ENCODE results near the gene ANKFN1. TPM values are rescaled to one million over a fixed set of nuclear protein-coding genes. Genes with fewer than 3 reads are reported as not detected.
"Not testable (repeated sequence)": the region's sequence is repeated elsewhere in the genome, so short reads cannot be mapped to it uniquely, and the experiment has no call there.

Gene ANKFN1
- total and polyA plus RNA-seq, 8 donors = 0.05 to 0.20 (median 0.12) TPM; not detected in 4

DNA sequence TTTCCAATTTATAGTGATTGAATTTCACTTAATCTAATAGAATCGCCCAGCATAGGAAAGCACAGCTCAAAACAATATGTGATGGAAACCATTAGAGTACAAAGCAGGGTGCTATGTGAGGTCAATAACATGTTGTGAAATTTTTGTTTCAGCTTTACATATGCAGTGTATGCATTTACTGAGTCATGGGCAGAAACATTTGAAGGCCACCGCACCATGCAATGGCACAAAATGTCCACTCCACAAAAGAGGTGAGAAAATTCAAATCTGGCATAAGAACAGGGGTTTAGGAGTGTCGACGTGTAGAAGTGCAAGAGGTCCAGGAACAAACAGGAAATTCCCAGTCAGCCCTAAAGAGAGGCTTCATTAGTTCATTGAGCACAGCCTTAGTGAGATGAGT is 131.2 kb downstream of the ANKFN1 start:
- H3K9me3 ChIP-seq = no peaks in the 10 kb centered on the region
- TF ChIP-seq, protein P1, sequence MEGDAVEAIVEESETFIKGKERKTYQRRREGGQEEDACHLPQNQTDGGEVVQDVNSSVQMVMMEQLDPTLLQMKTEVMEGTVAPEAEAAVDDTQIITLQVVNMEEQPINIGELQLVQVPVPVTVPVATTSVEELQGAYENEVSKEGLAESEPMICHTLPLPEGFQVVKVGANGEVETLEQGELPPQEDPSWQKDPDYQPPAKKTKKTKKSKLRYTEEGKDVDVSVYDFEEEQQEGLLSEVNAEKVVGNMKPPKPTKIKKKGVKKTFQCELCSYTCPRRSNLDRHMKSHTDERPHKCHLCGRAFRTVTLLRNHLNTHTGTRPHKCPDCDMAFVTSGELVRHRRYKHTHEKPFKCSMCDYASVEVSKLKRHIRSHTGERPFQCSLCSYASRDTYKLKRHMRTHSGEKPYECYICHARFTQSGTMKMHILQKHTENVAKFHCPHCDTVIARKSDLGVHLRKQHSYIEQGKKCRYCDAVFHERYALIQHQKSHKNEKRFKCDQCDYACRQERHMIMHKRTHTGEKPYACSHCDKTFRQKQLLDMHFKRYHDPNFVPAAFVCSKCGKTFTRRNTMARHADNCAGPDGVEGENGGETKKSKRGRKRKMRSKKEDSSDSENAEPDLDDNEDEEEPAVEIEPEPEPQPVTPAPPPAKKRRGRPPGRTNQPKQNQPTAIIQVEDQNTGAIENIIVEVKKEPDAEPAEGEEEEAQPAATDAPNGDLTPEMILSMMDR (IDR thresholded peaks at IDR 0.05) = no peak
- ATAC-seq (no peak), DNase-seq (no peak), FAIRE-seq (no peak)
- 49% methylated on average over 4 of the region's 4 CpGs for WGBS, 2 donors
- no peaks in the 10 kb centered on the region for H3K4me1 ChIP-seq
- no peaks in the 10 kb centered on the region for H3K36me3 ChIP-seq
- no peak overlapping the region for H3K4me3 ChIP-seq
- H3K27me3 ChIP-seq = no peaks in the 10 kb centered on the region
- intact Hi-C loops (cut with DNase I) = no loop called here
- H3K27ac ChIP-seq = no peak overlapping the region

DNA sequence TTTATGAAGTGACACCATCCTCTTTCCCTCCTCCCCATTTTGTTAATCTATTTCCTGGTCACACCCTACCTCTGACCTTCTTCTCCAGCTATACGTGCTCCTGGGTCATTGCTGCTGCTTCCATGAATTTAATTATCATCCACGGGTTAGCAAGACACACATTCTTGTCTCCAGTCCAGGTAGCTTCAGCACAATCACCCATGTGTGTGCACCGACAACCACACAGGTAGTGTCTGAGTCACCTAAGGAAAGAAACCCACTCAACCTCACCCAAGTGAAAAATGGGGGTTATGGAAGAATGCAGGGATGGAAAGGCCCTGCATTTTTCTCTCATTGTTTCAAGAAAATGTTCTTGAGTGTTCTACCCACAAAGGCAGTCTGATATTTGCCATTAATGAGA is 135.5 kb downstream of the ANKFN1 start:
- H3K27ac ChIP-seq; intact Hi-C loops (cut with DNase I); ATAC-seq; DNase-seq; H3K9me3 ChIP-seq; FAIRE-seq; H3K36me3 ChIP-seq; H3K27me3 ChIP-seq; H3K4me1 ChIP-seq; H3K4me3 ChIP-seq: not testable (repeated sequence)
- 63 to 65% methylated on average over 3 of the region's 3 CpGs for WGBS, 2 donors

DNA sequence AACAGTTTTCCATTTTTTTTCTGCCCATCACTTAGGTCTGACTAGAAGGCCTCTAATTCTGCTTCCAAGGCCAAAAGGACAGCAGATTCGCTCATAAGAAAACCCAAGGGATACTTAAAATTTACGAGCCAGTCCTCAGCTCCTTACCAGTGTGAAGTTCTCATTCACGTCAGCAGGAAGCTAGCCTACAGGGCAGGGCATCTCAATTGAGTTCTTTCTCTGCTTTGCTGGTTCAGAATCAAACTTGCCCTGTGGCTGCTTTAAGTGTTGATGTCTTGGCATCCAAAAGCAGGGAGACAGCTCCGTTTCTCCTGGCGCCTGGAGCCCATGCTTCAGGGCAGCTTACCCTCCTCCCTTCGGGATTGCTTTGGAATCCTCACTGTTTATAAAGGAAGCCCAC is 136.0 kb downstream of the ANKFN1 start:
- H3K4me3 ChIP-seq = no peak overlapping the region
- no peak overlapping the region for H3K27ac ChIP-seq
- FAIRE-seq = no peak
- no peaks in the 10 kb centered on the region for H3K9me3 ChIP-seq
- TF ChIP-seq, protein P1 (IDR thresholded peaks at IDR 0.05) = no peak
- H3K4me1 ChIP-seq = no peaks in the 10 kb centered on the region
- WGBS, 2 donors = 60 to 74% methylated on average over 6 of the region's 6 CpGs
- intact Hi-C loops (cut with DNase I) = no loop called here
- no peak for DNase-seq
- ATAC-seq = no peak
- H3K36me3 ChIP-seq = no peaks in the 10 kb centered on the region
- H3K27me3 ChIP-seq = no peaks in the 10 kb centered on the region

DNA sequence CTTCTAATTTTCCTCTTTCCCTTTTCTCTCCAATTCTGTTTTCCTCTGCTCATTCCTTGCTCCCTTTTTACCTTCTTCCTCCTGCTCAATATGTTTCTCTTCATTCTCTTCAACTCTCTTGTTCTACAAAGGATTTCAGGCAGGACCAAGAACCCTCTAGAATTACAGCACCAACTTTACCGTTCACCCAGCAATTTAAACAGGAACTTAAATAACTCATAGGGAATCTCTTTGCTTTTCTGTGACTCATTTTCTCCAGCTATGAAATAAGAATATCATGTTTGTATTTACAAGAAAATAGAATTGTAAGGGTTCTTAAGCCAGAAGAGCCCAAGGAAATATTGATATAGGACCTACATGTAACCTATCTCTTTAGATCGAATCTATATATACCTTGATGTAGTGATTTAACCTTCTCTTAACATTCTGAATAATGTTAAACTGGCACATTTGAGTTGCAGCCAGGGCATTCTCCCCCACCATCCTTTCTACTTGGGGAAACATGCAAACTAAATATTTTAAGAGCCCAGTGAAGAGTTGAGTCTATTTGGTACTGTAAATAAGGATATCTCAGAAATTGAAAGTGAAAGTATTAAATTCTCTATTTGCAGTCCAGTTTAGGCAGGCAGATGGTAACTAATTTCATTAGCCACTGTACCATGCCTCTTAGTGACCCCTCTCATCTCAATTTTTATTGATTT is 137.0 kb downstream of the ANKFN1 start:
- FAIRE-seq = no peak
- 77 to 82% methylated on average over 2 of the region's 2 CpGs for WGBS, 2 donors
- no peaks in the 10 kb centered on the region for H3K36me3 ChIP-seq
- H3K9me3 ChIP-seq = no peaks in the 10 kb centered on the region
- H3K27ac ChIP-seq = no peak overlapping the region
- TF ChIP-seq, protein P1 (IDR thresholded peaks at IDR 0.05) = no peak
- no peaks in the 10 kb centered on the region for H3K27me3 ChIP-seq
- peak in 1 of 4 donors; percentile 44 for ATAC-seq
- intact Hi-C loops (cut with DNase I) = no loop called here
- H3K4me1 ChIP-seq = no peaks in the 10 kb centered on the region
- no peak for DNase-seq
- no peak overlapping the region for H3K4me3 ChIP-seq

DNA sequence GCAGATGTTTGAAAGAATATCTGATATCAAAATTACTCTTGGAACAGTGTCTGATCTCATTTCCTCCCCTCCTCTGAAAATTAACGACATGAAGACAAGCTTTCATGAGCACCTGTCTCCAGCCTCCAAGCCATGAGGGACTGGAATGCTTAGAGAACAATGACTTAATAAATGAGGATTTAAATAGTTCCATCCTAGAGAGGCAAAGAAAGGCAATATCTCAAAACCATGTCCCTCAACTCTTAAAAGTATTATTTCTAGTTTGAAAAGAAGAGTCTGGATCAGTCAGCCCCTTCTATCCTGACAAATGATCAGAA is 137.5 kb downstream of the ANKFN1 start:
- H3K4me3 ChIP-seq = no peak overlapping the region
- WGBS, 2 donors = 2 to 19% methylated on average over 1 of the region's 1 CpG

More for the DNA sequence above, 137.5 kb downstream of the ANKFN1 start:
- DNase-seq = no peak
- Histone ChIP-seq H3K4me1 (no peaks in the 10 kb centered on the region), H3K27me3 (no peaks in the 10 kb centered on the region), H3K27ac (no peak overlapping the region), H3K9me3 (no peaks in the 10 kb centered on the region), H3K36me3 (no peaks in the 10 kb centered on the region)
- ATAC-seq = no peak
- no peak for FAIRE-seq
- TF ChIP-seq, protein P1 (IDR thresholded peaks at IDR 0.05) = no peak
- intact Hi-C loops (cut with DNase I) = no loop called here
